Subcutaneous abdominal adipose tissue (tissue), 5 donors: ENCODE data around the gene PLA2G2C.

ENCODE experiments used
- H3K27ac ChIP-seq: one replicate; pipeline ENCODE4 v1.7.0; 2013; ENCODE audit warnings: low read depth, mild to moderate bottlenecking, inconsistent platforms, low read length, moderate library complexity
- H3K27me3 ChIP-seq, 5 donors: one replicate each; pipeline ENCODE4 v1.7.0; 2013; ENCODE audit warnings: low read length in 5 of 5, inconsistent platforms in 1 of 5; ENCODE audit not compliant: control insufficient read depth in 5 of 5, insufficient read depth in 4 of 5
- H3K36me3 ChIP-seq, 5 donors: one replicate each; pipeline ENCODE4 v1.7.0; 2013; ENCODE audit warnings: low read length in 5 of 5; ENCODE audit not compliant: control insufficient read depth in 5 of 5, insufficient read depth in 5 of 5
- H3K4me1 ChIP-seq, 5 donors: one replicate each; pipeline ENCODE4 v1.7.0; 2013; ENCODE audit warnings: low read length in 5 of 5, mild to moderate bottlenecking in 3 of 5, moderate library complexity in 1 of 5; ENCODE audit not compliant: control insufficient read depth in 5 of 5, insufficient read depth in 5 of 5
- H3K4me3 ChIP-seq, 5 donors: one replicate each; pipeline ENCODE4 v1.7.0; 2013; ENCODE audit warnings: low read length in 5 of 5, low read depth in 1 of 5
- H3K9ac ChIP-seq, 5 donors: one replicate each; pipeline ENCODE4 v1.7.0; 2013; ENCODE audit warnings: low read length in 5 of 5, mild to moderate bottlenecking in 4 of 5, moderate library complexity in 3 of 5
- H3K9me3 ChIP-seq, 5 donors: one replicate each; pipeline ENCODE4 v1.7.0; 2013; ENCODE audit warnings: low read length in 5 of 5; ENCODE audit not compliant: control insufficient read depth in 5 of 5
- donor health status: healthy.
- donor health status: healthy.
- donor health status: healthy.
- donor health status: healthy.
- donor health status: healthy.

The PLA2G2C gene

GRCh38 chr1:20210736-20211460 lies 24.6 kb upstream of the PLA2G2C start:
- Histone ChIP-seq H3K9me3 (no peaks in the 10 kb centered on the region), H3K36me3 (no peaks in the 10 kb centered on the region), H3K4me3 (no peak overlapping the region), H3K9ac (no peak overlapping the region), H3K27me3 (peaks cover 0 to 8% (median 5%) of the 10 kb centered on the region in 5 donors), H3K4me1 (peaks cover 0 to 14% (median 9%) of the 10 kb centered on the region in 5 donors), H3K27ac (no peak overlapping the region)

DNA sequence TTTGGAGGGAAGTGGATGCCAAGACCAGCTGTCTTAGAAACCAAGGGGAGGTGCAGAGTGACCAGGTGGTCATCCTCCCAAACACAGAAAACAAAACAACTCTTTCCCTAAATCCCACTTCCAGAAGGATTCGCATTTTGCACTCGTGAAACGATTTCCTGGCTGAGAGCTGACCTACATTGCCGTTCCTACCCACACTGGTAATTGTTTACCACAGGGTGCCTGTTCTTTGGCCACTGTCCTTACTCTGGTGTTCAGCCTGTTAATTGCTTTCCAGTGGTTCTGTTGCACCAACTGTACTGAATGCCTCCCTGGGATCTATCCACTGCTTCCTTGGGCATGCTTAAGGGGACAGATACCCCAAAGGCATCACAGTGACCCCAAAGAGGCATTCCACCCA lies 23.2 kb upstream of the PLA2G2C start:
- H3K4me3 ChIP-seq, result no peak overlapping the region
- peaks cover 0 to 21% (median 11%) of the 10 kb centered on the region in 5 donors for H3K4me1 ChIP-seq
- H3K36me3 ChIP-seq, result no peaks in the 10 kb centered on the region
- no peak overlapping the region for H3K9ac ChIP-seq
- H3K27ac ChIP-seq, result no peak overlapping the region
- H3K9me3 ChIP-seq, result no peaks in the 10 kb centered on the region
- H3K27me3 ChIP-seq, result peaks cover 0 to 8% (median under 1%) of the 10 kb centered on the region in 5 donors

GRCh38 chr1:20207546-20207945 lies 21.2 kb upstream of the PLA2G2C start:
- Histone ChIP-seq H3K27ac (no peak overlapping the region), H3K9ac (no peak overlapping the region), H3K27me3 (peaks cover 0 to 8% (median 0%) of the 10 kb centered on the region in 5 donors), H3K4me3 (no peak overlapping the region), H3K4me1 (peaks cover 0 to 14% (median 7%) of the 10 kb centered on the region in 5 donors), H3K36me3 (no peaks in the 10 kb centered on the region), H3K9me3 (no peaks in the 10 kb centered on the region)

GRCh38 chr1:20202166-20202565 lies 15.8 kb upstream of the PLA2G2C start:
- Histone ChIP-seq H3K27ac (no peak overlapping the region), H3K36me3 (no peaks in the 10 kb centered on the region), H3K9me3 (no peaks in the 10 kb centered on the region), H3K9ac (no peak overlapping the region), H3K4me3 (no peak overlapping the region), H3K4me1 (peaks cover 0 to 8% (median 7%) of the 10 kb centered on the region in 5 donors), H3K27me3 (peaks cover 0 to 3% (median 0%) of the 10 kb centered on the region in 5 donors)

DNA sequence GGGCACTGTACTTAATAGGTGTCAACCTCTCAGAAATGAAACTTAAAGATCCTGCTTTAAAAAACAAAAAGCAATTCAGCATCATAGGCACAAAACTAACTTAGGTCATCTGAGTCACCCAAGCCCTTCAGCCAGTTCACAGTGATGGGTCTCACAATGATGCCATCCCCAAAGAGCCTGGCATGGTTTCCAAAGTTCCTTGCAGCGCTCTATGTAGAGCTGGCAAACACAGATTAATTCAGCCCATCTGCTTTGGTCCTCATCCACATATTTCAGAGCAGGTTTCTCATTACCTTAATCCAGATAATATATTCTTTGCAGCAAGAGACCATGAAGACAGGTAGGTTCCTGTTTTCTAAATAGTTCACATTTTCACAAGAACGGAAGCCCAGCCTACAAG lies 14.6 kb upstream of the PLA2G2C start:
- H3K4me3 ChIP-seq, result no peak overlapping the region
- H3K9me3 ChIP-seq, result no peaks in the 10 kb centered on the region
- H3K4me1 ChIP-seq, result peaks cover 0 to 8% (median 7%) of the 10 kb centered on the region in 5 donors
- peaks cover 0 to 4% (median 0%) of the 10 kb centered on the region in 5 donors for H3K27me3 ChIP-seq
- no peaks in the 10 kb centered on the region for H3K36me3 ChIP-seq
- no peak overlapping the region for H3K9ac ChIP-seq
- H3K27ac ChIP-seq, result no peak overlapping the region

GRCh38 chr1:20199840-20200239 lies 13.5 kb upstream of the PLA2G2C start:
- peaks cover 0 to 4% (median 3%) of the 10 kb centered on the region in 5 donors for H3K4me1 ChIP-seq
- H3K9me3 ChIP-seq, result no peaks in the 10 kb centered on the region
- H3K27me3 ChIP-seq, result peaks cover 0 to 6% (median 0%) of the 10 kb centered on the region in 5 donors
- H3K27ac ChIP-seq, result no peak overlapping the region
- H3K9ac ChIP-seq, result no peak overlapping the region
- no peak overlapping the region for H3K4me3 ChIP-seq
- H3K36me3 ChIP-seq, result no peaks in the 10 kb centered on the region

DNA sequence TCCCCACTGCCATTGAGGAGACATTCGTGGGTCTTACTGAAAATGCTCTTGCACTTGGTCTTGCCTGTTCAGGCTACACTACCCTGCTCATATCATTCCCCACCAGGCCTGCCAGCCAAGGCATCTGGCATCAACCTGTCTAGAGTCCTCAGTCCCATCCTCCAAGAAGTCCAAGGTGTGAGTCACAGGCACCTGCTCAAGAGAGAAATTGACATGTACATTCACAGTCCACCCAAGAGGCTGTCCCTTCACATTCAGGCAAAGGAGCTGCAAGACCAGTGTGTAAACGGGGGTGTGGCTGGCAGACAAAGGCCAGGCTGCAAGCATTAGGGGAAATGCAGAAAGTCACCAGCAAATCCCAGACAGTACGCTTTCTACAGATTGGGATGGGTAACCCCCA lies 13.1 kb upstream of the PLA2G2C start:
- Histone ChIP-seq H3K27ac (no peak overlapping the region), H3K27me3 (peaks cover 0 to 6% (median 0%) of the 10 kb centered on the region in 5 donors), H3K9me3 (no peaks in the 10 kb centered on the region), H3K4me3 (no peak overlapping the region), H3K4me1 (peaks cover 0 to 7% (median 5%) of the 10 kb centered on the region in 5 donors), H3K36me3 (no peaks in the 10 kb centered on the region), H3K9ac (no peak overlapping the region)

DNA sequence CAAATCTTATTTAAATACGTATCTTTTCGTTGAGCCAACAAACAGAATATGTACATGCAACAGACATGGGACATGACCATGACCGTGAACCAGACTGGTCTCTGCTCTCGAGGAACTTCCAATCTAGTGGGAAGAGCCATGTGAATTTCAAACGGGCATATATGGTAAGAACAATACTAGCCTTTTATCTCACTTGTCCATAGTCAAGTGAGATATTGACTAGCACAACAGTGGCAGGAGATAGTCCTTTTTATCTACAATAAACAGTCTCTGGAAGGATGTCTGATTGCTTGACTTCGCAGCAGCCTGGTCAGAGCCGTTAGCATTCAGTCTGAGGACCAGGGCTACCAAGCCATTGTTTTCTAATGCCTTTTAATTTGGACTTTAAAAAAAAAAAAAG lies 12.6 kb upstream of the PLA2G2C start:
- H3K4me3 ChIP-seq, result no peak overlapping the region
- no peaks in the 10 kb centered on the region for H3K36me3 ChIP-seq
- H3K4me1 ChIP-seq, result peaks cover 0 to 9% (median 5%) of the 10 kb centered on the region in 5 donors
- no peak overlapping the region for H3K27ac ChIP-seq
- no peak overlapping the region for H3K9ac ChIP-seq
- peaks cover 0 to 6% (median 0%) of the 10 kb centered on the region in 5 donors for H3K27me3 ChIP-seq
- no peaks in the 10 kb centered on the region for H3K9me3 ChIP-seq

GRCh38 chr1:20198296-20198695 lies 12.0 kb upstream of the PLA2G2C start:
- Histone ChIP-seq H3K27me3 (peaks cover 0 to 4% (median 0%) of the 10 kb centered on the region in 5 donors), H3K9ac (no peak overlapping the region), H3K4me3 (no peak overlapping the region), H3K4me1 (peaks cover 0 to 9% (median 5%) of the 10 kb centered on the region in 5 donors), H3K27ac (no peak overlapping the region), H3K9me3 (no peaks in the 10 kb centered on the region), H3K36me3 (no peaks in the 10 kb centered on the region)

DNA sequence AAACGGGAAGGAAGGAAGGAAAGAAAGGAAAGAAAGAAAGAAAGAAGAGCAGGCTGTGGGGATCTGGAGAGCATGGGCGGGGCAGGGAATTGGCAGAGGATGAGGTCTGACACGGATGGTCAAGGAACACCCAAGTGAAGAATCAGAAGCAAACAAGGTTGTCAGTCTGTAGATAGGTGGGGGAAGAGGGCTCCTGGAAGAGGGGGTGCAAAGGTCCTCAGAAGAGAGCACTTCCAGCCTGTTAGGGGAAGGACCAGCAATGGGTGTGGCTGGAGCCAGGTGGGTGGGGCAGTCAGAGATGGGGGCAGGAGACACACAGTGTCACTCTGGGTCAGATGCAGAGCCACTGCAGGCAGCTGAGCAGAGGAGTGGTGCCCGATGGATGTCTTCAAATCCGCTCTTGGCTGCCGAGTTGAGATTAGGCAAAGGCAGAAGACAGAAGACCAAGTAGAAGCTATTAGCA lies 11.0 kb upstream of the PLA2G2C start:
- peaks cover 0 to 5% (median 2%) of the 10 kb centered on the region in 5 donors for H3K27me3 ChIP-seq
- H3K9ac ChIP-seq, result no peak overlapping the region

More for the DNA sequence above, 11.0 kb upstream of the PLA2G2C start:
- no peak overlapping the region for H3K27ac ChIP-seq
- no peak overlapping the region for H3K4me3 ChIP-seq
- no peaks in the 10 kb centered on the region for H3K9me3 ChIP-seq
- H3K4me1 ChIP-seq, result peaks cover 0 to 13% (median 7%) of the 10 kb centered on the region in 5 donors
- H3K36me3 ChIP-seq, result no peaks in the 10 kb centered on the region
